Stimulated activated CD4-positive, alpha-beta T cell treated with anti-CD3 and anti-CD28 coated beads, Interleukin-1b, Interleukin-23, amount 100 ng/mL, for 24 hours (primary cell): ENCODE data around the gene FSTL1.

Experiments
- DNase-seq, 4 experiments: peaks; one replicate each; pipeline ENCODE4 v3.0.0-alpha.2; 2020; ENCODE audit warnings: low read depth in 4 of 4, low spot score in 1 of 4

The FSTL1 gene

DNA sequence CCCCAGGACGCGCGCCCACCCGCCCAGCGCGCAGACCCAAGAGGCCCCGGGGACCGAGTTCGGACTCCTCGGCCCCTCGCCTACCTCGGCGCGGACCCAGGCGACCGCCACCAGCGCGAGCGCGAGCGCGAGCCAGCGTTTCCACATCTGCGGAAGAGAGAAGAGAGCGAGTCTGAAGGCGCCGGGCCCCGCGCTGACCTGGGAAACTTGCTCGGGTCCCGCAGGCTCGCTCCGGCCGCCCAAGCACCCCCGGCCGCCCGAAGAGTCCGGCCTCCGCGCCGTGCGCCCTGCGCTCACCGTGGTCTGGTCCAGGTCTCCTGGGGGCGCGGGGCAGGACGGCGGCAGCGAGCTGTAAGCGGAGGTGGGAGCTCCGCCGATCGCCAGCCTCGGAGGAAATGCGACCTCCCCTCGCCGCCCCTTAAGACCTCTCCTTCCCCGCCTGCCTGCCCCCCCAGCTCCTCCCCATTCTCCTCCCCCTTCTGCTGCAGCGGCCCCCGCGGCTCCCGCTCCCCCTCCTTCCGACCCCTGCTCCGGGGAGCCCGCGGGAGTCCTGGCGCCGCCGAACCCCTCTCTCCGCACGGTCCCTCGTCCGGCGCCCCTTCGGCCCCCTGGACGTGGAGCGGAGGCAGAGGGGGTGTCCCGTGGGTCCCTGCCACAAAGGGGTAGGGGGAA, at the start of gene FSTL1:
FSTL1 (minus strand) TSS at position 393 of the 672 bp plus-strand sequence; CDS start at position 147, 246 bp downstream.
- peak in 1 of 4 experiments; percentile 7 for DNase-seq

GRCh38 chr3:120498556-120499346, 48.0 kb upstream of the FSTL1 start:
- no peak for DNase-seq

DNA sequence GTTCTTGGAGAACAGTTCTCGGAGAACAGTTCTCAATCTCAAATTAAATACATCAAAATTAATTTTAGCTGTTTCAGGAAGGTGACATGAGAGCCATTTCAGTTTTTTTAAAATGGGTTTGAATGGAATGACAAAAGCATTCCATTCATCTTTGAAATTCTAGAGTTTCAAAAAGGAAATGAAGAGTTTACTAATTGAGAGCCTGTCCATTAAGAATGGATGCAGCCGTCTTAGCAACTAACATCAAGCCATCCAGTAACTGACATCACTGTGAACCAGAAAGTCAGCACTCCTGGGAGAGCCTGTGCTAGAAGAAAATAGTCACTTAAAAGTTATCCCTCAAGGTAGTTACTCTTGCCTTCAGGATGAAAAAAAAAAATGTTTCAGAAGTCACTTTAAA, 47.0 kb upstream of the FSTL1 start:
- no peak for DNase-seq

GRCh38 chr3:120497336-120497735, 46.5 kb upstream of the FSTL1 start:
- DNase-seq = no peak

- no peak for DNase-seq
These were observed 45.6 kb upstream of the FSTL1 start for GRCh38 chr3:120496278-120497002.

GRCh38 chr3:120495809-120496208, 45.0 kb upstream of the FSTL1 start:
- no peak for DNase-seq

DNA sequence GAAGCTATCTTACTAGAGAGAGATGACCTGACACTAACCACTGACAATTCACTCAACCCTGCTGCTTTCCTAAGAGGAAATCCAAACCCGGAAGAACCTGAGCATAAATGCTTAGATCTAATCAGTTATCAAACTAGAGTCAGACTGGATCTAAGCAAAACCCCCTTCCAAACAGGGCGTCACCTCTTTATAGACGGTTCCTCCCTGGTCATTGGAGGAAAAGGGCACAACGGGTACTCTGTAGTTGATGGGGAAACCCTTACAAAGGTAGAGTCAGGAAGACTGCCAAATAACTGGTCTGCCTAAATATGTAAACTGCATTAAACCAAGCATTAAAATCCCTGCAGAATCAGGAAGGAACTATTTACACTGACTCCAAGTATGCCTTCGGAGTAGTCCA, 41.3 kb upstream of the FSTL1 start:
- no peak for DNase-seq

GRCh38 chr3:120489421-120489820, 38.6 kb upstream of the FSTL1 start:
- no peak for DNase-seq

DNA sequence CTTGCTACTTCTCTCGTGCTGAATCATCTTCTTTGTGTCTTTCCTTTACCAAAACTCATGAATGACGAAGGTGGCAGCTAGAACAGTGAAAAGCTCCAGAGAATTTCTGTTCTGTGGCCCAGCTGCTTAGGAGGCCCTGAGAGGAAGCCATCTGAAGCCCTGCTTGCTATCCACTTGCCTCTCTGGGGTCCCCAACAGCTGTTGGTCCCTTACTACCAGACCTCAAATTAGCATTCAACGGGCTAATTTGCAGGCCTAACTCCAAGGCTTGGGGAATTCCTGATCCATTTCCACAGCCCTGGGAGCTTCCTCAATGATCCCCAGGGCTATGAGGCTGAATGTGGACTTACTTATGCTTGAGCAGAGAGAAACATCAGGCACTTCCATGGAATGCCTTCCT, 37.5 kb upstream of the FSTL1 start:
- no peak for DNase-seq

GRCh38 chr3:120487191-120487650, 36.4 kb upstream of the FSTL1 start:
- DNase-seq = no peak

- DNase-seq = no peak
These were observed 30.3 kb upstream of the FSTL1 start for GRCh38 chr3:120481081-120481480.

DNA sequence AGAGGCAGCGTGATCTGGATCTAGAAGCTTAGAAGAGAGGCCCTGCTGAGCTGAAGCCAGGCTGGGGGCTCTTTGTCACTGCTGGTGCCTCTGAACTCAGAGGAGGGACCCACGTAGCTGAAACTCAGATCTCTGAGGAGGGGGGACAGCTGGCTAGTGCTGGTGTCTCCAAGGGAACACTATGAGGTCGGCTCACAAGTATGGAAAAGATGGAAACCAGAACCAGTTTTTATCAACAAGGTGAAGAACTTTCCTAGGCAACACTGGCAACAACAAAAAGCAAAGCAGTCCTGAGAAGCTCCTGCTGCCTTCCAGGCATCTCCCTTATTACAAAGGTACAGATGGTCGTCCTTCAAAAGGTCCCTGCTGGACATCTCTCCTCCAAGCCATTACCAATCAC, 27.0 kb upstream of the FSTL1 start:
- DNase-seq = no peak

- no peak for DNase-seq
These were observed 25.1 kb upstream of the FSTL1 start for GRCh38 chr3:120475722-120476377.

DNA sequence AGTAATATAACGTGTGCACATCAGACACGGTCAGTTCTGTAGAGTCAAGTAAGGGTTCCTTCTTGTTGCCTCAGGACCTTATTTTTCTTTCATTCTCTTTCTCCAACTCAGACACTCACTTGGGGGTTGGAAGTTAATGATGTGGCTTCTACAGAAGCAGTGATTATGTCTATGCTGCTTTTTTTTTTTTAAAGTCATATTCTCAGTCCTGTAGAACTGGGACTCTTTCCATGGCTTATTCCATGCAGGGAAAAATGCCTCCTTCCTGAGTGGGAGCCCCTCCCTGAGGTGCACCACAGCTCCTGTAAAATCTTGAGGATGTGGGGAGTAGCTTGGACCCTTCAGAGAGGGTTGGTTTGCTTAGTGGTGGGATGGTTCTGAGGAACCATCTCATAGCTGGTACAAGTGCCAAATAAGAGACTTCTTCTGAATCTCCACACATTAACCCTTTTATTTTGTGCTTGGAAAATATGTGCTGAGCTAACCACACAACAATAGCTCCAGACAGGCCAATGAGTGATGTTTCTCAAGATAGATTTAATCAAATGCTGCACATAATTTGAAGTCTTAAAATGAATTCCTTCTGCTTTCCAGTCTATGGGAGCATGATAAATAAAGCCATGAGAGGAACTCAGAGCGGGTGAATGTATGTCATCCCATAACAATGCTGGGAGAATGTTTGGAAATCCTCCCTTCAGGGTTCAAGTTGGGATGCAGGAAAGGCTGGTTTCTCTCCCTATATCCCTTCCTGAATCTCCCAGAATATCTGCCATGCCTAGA, 23.3 kb upstream of the FSTL1 start:
- no peak for DNase-seq

DNA sequence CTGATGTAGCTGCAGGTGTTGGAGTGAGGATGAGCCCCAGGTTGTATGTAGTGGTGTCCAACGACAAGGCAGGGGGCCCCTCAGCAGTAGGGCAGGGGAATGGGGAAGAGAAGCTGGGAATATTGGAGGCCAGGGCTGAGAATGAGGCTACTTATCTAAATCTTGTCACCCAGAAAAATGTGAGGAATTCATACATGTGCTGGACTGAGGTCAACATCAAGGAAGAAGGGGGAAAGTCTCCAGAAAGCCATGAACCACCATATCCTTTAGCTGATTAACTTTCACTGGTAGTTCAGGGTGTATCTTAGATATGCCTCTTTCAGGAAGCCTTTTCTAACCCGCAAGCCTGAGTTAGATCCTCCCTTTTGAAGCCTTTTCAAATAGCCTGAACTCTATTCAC, 22.6 kb upstream of the FSTL1 start:
- no peak for DNase-seq

DNA sequence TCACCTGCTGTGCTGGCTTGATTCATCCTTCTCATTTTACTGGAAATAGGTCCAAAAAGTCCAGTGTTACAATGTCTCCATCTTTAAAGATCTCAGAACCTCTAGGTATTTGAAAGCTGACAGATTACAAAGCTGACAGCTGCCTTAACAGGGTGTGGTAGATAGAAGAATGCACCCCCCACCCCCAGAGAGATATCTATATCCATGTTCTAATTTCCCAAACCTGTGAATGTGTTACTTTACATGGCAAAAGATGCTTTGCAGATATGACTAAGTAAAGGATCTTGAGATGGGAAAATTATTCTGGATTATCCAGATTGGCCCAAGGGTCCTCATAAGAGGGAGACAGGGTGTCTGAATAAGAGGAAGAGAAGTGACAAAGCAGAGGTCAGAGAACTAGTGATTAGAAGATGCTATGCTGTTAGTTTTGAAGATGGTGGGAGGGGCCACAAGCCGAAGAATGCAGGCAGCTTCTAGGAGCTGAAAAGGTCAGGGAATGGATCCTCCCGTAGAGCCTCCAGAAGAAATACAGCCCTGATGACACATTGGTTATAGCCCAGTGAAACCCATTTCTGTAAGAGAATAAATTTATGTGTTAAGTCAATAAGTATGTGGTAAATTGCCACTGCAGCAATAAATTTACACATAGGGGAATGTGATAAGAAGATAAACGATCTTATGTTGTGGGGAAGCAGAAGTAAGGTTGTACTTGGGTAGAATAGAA, 21.5 kb upstream of the FSTL1 start:
- no peak for DNase-seq

- DNase-seq = no peak
These were observed 20.9 kb upstream of the FSTL1 start for GRCh38 chr3:120471643-120472042.

DNA sequence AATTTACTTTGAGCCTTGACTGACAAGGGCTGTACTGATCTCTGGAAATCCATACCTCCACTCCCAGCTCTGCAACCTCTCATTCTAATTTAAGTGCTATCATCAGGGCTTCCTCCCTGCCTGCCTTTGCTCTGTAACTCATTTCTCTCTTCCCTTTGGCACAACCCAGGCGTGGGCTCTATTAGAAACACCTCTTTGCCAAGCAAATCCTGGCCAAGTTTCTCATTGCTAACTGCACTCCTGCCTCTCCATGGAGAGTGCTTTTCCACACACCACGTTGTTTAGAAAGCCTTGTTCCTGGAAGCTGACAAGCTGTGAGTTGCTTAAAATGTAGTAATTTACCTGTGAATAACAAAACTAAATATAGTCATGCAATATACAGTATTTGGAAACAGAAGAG, 20.1 kb upstream of the FSTL1 start:
- DNase-seq = no peak

- no peak for DNase-seq
These were observed 19.1 kb upstream of the FSTL1 start for GRCh38 chr3:120469882-120470301.

DNA sequence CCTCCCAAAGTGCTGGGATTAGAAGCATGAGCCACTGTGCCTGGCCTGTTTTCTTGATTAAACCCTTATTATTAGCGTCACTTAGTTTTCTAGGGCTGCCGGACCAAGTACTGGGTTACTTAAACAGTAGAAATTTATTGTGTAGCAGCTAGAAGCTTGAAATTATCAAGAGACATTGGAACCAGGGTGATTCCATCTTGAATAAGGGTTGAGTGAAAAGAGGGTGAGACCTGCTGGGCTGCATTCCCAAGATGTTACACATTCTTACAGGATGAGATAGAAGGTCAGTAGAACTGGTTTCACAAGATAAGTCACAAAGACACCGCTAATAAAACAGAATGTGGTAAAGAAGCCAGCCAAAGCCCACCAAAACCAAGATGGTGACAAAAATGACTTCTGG, 18.6 kb upstream of the FSTL1 start:
- no peak for DNase-seq
